HepG2 (cell line): ENCODE data around the gene ELL. TPM values are rescaled to one million over a fixed set of nuclear protein-coding genes. Genes with fewer than 3 reads are reported as not detected.

Experiments used
- CAMTA2 ChIP-seq: sonication (generic); formaldehyde crosslinking; IDR thresholded peaks from 2 replicates; pipeline ENCODE4 v1.4.0; 2020; ENCODE audit warnings: mild to moderate bottlenecking, missing genetic modification reagents, borderline replicate concordance
- CCAR2 ChIP-seq: fragments of 200-400 bp; formaldehyde crosslinking; optimal IDR thresholded peaks from 2 replicates; pipeline ENCODE3; 2018; ENCODE audit warnings: low read depth, mild to moderate bottlenecking, low read length, moderate library complexity
- JARID2 ChIP-seq: sonication (generic); formaldehyde crosslinking; IDR thresholded peaks from 2 replicates; pipeline ENCODE4 v1.8.1; 2023; ENCODE audit warnings: missing genetic modification reagents, inconsistent platforms; ENCODE audit not compliant: insufficient replicate concordance
- JDP2 ChIP-seq: sonication (generic); formaldehyde crosslinking; IDR thresholded peaks from 2 replicates; pipeline ENCODE4 v1.8.1; 2022; ENCODE audit warnings: missing genetic modification reagents, borderline replicate concordance
- KAT7 ChIP-seq: IDR thresholded peaks from 2 replicates; pipeline ENCODE4 v1.6.1; 2018; ENCODE audit warnings: borderline replicate concordance, missing compliant biosample characterization
- KAT8 ChIP-seq: IDR thresholded peaks from 2 replicates; pipeline ENCODE4 v1.6.1; 2016; ENCODE audit warnings: missing genetic modification reagents, missing compliant biosample characterization
- KMT2B ChIP-seq: IDR thresholded peaks from 2 replicates; pipeline ENCODE4 v1.6.1; 2016; ENCODE audit warnings: missing genetic modification reagents, missing compliant biosample characterization
- NR1H2 ChIP-seq: sonication (generic); formaldehyde crosslinking; IDR thresholded peaks from 2 replicates; pipeline ENCODE4 v1.8.1; 2022; ENCODE audit warnings: low read depth, missing genetic modification reagents, borderline replicate concordance
- PHF8 ChIP-seq: sonication (generic); formaldehyde crosslinking; IDR thresholded peaks from 2 replicates; pipeline ENCODE4 v1.5.0; 2020; ENCODE audit warnings: missing genetic modification reagents
- PTBP1 ChIP-seq: fragments of 200-400 bp; formaldehyde crosslinking; IDR thresholded peaks from 2 replicates; pipeline ENCODE4 v1.6.1; 2018; ENCODE audit warnings: low read length, low read depth; ENCODE audit not compliant: poor library complexity, severe bottlenecking
- RBM39 ChIP-seq: fragments of 200-400 bp; formaldehyde crosslinking; IDR thresholded peaks from one replicate; pipeline ENCODE4 v1.6.1; 2018; ENCODE audit warnings: antibody characterized with exemption, mild to moderate bottlenecking, low read depth, low read length; ENCODE audit not compliant: poor library complexity, severe bottlenecking
- RNF2 ChIP-seq: fragments of 450-650 bp; conservative IDR thresholded peaks from 2 replicates; pipeline ENCODE4 v1.6.1; 2016; ENCODE audit warnings: low read depth
- RXRB ChIP-seq: IDR thresholded peaks from 2 replicates; pipeline ENCODE4 v1.6.1; 2016; ENCODE audit warnings: borderline replicate concordance, missing genetic modification reagents, missing compliant biosample characterization
- SYNCRIP ChIP-seq: fragments of 200-400 bp; formaldehyde crosslinking; IDR thresholded peaks from 2 replicates; pipeline ENCODE4 v1.6.1; 2018; ENCODE audit warnings: mild to moderate bottlenecking, low read depth, low read length; ENCODE audit not compliant: insufficient read depth
- ZBTB25 ChIP-seq: IDR thresholded peaks from 2 replicates; pipeline ENCODE4 v1.6.1; 2018; ENCODE audit warnings: missing genetic modification reagents
- ZFP41 ChIP-seq: sonication (generic); formaldehyde crosslinking; IDR thresholded peaks from 2 replicates; pipeline ENCODE4 v1.4.0; 2020; ENCODE audit warnings: mild to moderate bottlenecking, missing genetic modification reagents, borderline replicate concordance
- ZNF34 ChIP-seq: sonication (generic); formaldehyde crosslinking; IDR thresholded peaks from 2 replicates; pipeline ENCODE4 v1.4.0; 2020; ENCODE audit warnings: mild to moderate bottlenecking, missing genetic modification reagents, borderline replicate concordance
- ZNF605 ChIP-seq: sonication (generic); formaldehyde crosslinking; IDR thresholded peaks from 2 replicates; pipeline ENCODE4 v1.8.0; 2022; ENCODE audit warnings: mild to moderate bottlenecking, missing genetic modification reagents
- ZNF790 ChIP-seq: sonication (generic); formaldehyde crosslinking; IDR thresholded peaks from 2 replicates; pipeline ENCODE4 v1.8.0; 2022; ENCODE audit warnings: missing genetic modification reagents, mild to moderate bottlenecking, borderline replicate concordance
- ZSCAN30 ChIP-seq: sonication (generic); formaldehyde crosslinking; IDR thresholded peaks from 2 replicates; pipeline ENCODE4 v1.5.0; 2020; ENCODE audit warnings: mild to moderate bottlenecking, missing genetic modification reagents
- polyA plus RNA-seq, 8 experiments: library from polyadenylated mRNA; depleted of rRNA in 3 of 8; stranded (reverse) in 7 of 8; unstranded in 1 of 8; fragments of >200 nt; fragmentation: Illumina TruSeq in 4 of 8; extraction: Trizol in 4 of 8; gene quantifications; 2 replicates each; pipeline versions ENCODE4 v1.2.1 to v1.2.3, GENCODE V29; 2011 to 2016; ENCODE audit warnings: low read depth in 4 of 8, missing spikeins in 1 of 8, mixed read lengths in 1 of 8; ENCODE audit not compliant: insufficient read depth in 1 of 8
- total RNA-seq, 5 experiments: library from RNA; depleted of rRNA; stranded (reverse); fragments of >200 nt; fragmentation: Illumina TruSeq; extraction: Trizol; gene quantifications; 2 replicates each; pipeline ENCODE4 v1.2.3, GENCODE V29; 2016; ENCODE audit warnings: low read depth in 1 of 5
- TF ChIP-seq, protein P1 (sequence below): IDR thresholded peaks from 2 replicates; pipeline ENCODE4 v1.6.1; 2016; ENCODE audit warnings: low read depth, borderline replicate concordance
- TF ChIP-seq, protein P2 (sequence below): sonication (generic); formaldehyde crosslinking; IDR thresholded peaks from 2 replicates; pipeline ENCODE4 v1.4.0; 2020; ENCODE audit warnings: missing genetic modification reagents
- TF ChIP-seq, protein P3 (sequence below): sonication (generic); formaldehyde crosslinking; IDR thresholded peaks from 2 replicates; pipeline ENCODE4 v1.5.1; 2020; ENCODE audit warnings: mild to moderate bottlenecking, missing genetic modification reagents, moderate library complexity
- TF ChIP-seq, protein P4 (sequence below): sonication (generic); formaldehyde crosslinking; IDR thresholded peaks from 2 replicates; pipeline ENCODE4 v1.9.0; 2021; ENCODE audit warnings: missing genetic modification reagents, borderline replicate concordance

The ELL gene
- total and polyA plus RNA-seq, 2 of the 13 experiments (the other 11 are each of a cell fraction or from before 2014, with no cell fraction given) = 3.7 to 5.4 TPM

DNA sequence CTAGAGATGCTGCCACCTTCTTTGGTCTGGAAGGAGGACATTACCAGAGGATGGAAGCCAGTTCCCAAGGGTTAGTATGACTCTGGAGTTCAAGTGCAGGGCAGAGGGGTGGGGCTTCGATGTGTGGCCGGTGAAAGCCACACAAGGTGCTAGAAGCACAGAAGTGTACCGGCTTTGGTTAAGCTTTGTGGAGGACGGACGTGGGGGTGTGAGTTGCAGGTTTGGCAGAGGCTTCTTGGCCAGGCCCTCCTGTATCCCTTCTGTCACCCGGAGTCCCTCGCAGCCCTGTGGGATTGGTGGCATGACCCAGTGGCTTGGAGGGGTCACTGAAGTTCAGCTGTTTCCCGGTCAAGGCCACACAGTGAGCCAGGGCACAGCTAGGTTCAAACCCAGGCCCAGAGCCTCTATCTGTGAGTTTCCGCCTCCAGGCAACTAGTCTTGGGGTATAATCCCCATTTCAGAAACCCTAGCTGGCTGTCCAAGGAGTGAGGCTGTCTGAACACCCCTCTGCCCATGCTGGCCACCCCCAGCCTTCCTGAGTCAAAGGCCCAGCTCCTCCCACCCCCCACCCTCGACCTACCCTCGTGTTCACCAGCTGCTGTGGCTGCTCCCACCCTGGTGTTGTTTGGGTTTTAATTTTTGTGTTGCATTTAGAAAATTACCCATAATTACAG, 107.2 kb downstream of the ELL start (continued):
- TF ChIP-seq, protein P1, sequence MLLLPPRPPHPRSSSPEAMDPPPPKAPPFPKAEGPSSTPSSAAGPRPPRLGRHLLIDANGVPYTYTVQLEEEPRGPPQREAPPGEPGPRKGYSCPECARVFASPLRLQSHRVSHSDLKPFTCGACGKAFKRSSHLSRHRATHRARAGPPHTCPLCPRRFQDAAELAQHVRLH (CRISPR knock-in tag) = 0 out of 2 replicates have a peak, but pooled peaks have one; percentile 6
- TF ChIP-seq, protein P2, sequence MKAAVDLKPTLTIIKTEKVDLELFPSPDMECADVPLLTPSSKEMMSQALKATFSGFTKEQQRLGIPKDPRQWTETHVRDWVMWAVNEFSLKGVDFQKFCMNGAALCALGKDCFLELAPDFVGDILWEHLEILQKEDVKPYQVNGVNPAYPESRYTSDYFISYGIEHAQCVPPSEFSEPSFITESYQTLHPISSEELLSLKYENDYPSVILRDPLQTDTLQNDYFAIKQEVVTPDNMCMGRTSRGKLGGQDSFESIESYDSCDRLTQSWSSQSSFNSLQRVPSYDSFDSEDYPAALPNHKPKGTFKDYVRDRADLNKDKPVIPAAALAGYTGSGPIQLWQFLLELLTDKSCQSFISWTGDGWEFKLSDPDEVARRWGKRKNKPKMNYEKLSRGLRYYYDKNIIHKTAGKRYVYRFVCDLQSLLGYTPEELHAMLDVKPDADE (CRISPR knock-in tag) = no peak
- TF ChIP-seq, protein P3, sequence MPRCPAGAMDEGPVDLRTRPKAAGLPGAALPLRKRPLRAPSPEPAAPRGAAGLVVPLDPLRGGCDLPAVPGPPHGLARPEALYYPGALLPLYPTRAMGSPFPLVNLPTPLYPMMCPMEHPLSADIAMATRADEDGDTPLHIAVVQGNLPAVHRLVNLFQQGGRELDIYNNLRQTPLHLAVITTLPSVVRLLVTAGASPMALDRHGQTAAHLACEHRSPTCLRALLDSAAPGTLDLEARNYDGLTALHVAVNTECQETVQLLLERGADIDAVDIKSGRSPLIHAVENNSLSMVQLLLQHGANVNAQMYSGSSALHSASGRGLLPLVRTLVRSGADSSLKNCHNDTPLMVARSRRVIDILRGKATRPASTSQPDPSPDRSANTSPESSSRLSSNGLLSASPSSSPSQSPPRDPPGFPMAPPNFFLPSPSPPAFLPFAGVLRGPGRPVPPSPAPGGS (CRISPR knock-in tag) = 0 out of 2 replicates have a peak, but pooled peaks have one; percentile 21
- no peak for TF ChIP-seq ZSCAN30 (CRISPR knock-in tag)
- no peak for TF ChIP-seq ZNF34 (CRISPR knock-in tag)
- TF ChIP-seq RXRB (CRISPR knock-in tag) = peak; percentile 92
- TF ChIP-seq JARID2 (CRISPR knock-in tag) = no peak
- no peak for TF ChIP-seq CAMTA2 (CRISPR knock-in tag)
- TF ChIP-seq PTBP1 = no peak
- TF ChIP-seq JDP2 (CRISPR knock-in tag) = no peak
- no peak for TF ChIP-seq ZNF605 (CRISPR knock-in tag)
- TF ChIP-seq RBM39 = no peak
- no peak for TF ChIP-seq ZBTB25 (CRISPR knock-in tag)
- no peak for TF ChIP-seq RNF2
- no peak for TF ChIP-seq NR1H2 (CRISPR knock-in tag)
- TF ChIP-seq KMT2B (CRISPR knock-in tag) = no peak
- TF ChIP-seq, protein P4, sequence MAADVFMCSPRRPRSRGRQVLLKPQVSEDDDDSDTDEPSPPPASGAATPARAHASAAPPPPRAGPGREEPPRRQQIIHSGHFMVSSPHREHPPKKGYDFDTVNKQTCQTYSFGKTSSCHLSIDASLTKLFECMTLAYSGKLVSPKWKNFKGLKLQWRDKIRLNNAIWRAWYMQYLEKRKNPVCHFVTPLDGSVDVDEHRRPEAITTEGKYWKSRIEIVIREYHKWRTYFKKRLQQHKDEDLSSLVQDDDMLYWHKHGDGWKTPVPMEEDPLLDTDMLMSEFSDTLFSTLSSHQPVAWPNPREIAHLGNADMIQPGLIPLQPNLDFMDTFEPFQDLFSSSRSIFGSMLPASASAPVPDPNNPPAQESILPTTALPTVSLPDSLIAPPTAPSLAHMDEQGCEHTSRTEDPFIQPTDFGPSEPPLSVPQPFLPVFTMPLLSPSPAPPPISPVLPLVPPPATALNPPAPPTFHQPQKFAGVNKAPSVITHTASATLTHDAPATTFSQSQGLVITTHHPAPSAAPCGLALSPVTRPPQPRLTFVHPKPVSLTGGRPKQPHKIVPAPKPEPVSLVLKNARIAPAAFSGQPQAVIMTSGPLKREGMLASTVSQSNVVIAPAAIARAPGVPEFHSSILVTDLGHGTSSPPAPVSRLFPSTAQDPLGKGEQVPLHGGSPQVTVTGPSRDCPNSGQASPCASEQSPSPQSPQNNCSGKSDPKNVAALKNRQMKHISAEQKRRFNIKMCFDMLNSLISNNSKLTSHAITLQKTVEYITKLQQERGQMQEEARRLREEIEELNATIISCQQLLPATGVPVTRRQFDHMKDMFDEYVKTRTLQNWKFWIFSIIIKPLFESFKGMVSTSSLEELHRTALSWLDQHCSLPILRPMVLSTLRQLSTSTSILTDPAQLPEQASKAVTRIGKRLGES = no peak
- no peak for TF ChIP-seq KAT7 (CRISPR knock-in tag)
- no peak for TF ChIP-seq SYNCRIP
- TF ChIP-seq PHF8 (CRISPR knock-in tag) = no peak
- TF ChIP-seq KAT8 (CRISPR knock-in tag) = no peak
- TF ChIP-seq CCAR2 = no peak
- no peak for TF ChIP-seq ZNF790 (CRISPR knock-in tag)
- TF ChIP-seq ZFP41 (CRISPR knock-in tag) = no peak
